HK-2 (cell line): ENCODE data around the gene ANKRD55.
"Not testable (repeated sequence)": the region's sequence is repeated elsewhere in the genome, so short reads cannot be mapped to it uniquely, and the experiment has no call there.

ENCODE experiments used
- DNase-seq: peaks from one replicate; pipeline ENCODE4 v3.0.0-alpha.2; 2018; ENCODE audit not compliant: unreplicated experiment

The ANKRD55 gene

DNA sequence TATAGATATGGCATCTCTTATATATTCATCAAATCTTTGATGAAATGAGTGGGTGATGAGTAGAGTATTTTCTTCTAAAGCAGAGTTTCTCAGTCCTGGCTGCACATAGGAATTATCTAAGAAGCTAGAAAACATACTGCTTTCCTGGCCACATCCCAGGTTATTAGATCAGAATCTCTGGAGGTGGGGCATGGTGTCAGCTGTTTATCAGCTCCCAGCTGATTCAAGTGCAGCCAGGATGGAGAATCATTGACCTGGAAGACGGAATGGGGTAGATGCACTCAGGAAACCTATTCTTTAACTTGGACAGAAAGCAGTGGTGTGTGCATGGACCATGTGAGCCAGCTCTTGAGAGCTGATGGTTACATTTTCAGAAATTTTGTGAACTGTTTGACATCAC, 130.2 kb downstream of the ANKRD55 start:
- DNase-seq: no peak

DNA sequence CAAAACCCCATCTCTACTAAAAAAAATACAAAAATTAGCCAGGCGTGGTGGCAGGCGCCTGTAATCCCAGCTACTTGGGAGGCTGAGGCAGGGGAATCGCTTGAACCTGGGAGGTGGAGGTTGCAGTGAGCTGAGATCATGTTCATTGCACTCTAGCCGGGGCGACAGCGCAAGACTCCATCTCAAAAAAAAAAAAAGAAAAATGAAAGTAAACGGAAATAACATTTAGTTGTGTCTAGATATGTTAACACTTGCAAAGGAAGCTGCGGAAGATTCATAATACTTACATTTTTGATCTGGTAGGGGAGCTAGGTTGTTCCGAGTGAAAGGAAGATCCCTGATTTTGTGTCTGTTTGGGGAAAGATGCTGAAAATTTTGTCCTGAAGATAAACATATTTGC, 130.9 kb downstream of the ANKRD55 start:
- DNase-seq: not testable (repeated sequence)

DNA sequence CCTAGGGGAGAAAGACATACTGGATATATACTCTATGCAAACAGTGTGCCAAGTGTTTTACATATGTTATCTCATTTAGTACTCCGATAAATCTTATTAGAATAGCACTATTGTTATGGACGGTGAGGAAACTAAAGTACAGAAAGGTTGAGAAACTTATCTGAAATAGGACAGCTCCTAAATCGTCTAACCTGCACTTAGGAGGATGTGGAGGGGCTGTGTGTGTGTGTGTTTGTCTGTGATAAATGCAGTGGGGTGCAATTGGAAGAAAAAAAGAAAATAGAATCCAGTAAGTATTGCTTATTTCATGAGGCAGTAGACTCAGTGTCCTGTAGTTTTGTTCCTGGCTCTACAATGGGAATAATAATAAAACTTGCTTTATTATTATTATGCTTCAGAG, 131.9 kb downstream of the ANKRD55 start:
- DNase-seq: no peak

DNA sequence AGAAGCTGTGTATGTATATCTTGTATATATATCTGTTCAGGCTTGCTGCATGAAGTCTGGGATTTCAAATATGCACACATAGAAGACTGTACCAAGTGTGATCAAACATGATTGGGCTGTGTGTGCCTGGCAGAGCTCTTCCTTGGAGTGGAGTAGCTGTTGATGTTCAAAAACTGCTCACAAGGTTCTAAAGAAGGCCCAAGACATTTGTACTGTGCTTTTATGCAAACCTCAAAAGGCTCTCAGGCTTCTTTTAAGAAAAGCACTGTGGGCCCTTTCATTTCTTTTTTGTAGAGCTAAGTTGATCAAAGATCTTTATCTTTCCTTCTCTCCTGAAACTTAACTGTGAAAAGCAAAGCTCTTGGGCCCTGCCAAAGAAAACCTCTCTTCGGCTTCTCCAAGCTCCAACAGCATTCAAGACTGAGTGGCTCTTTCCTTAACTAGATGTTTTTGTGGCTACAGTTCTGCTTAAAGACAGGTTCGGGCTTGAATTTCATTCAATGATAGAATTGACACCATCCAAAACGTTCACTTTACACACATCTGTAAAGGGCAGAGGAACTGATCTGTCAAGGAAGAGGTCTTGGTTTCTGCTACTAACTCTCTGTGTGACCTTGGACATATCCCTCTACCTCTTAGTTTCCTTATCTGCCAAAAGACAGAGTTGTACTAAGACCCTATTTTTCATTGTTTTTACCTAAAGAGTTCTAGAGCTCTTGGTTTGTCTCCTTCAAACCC, 132.5 kb downstream of the ANKRD55 start:
- DNase-seq: no peak

DNA sequence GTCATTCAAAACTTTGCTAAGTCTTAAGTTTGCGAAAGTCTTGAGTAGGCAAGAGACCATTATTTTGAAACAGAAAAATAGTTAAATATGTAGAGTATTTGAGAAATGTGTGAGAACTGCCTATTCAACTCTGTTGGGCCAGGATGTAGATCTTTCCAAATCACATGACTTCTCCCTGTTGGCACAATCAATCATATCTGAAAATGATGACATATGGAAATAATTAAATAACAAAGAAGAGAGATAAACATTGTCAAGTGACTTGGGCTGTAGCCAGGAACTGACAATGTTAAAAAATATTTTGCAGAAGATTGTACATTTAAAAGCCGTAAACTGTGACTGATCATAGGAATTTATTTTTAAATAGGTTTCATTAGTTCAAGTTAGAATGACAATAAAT, 133.8 kb downstream of the ANKRD55 start:
- DNase-seq: no peak

DNA sequence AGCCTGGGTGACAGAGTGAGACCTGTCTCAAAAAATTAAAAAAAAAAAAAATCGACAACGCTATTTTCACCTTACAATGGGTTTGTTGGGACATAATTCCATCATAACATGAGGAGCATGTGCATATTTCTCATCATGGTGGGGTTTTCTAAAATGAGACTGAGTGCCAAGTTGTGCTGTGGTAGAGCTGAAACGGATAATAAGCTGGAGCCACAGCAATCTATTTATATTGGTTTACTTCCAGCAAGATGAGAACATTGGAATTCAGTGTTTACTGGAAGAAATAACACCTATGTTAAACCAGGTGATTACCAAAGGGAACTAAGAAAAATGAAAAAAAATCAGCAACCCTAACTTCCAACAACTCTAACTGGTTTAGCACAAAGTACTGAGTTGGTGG, 136.1 kb downstream of the ANKRD55 start:
- DNase-seq: no peak

DNA sequence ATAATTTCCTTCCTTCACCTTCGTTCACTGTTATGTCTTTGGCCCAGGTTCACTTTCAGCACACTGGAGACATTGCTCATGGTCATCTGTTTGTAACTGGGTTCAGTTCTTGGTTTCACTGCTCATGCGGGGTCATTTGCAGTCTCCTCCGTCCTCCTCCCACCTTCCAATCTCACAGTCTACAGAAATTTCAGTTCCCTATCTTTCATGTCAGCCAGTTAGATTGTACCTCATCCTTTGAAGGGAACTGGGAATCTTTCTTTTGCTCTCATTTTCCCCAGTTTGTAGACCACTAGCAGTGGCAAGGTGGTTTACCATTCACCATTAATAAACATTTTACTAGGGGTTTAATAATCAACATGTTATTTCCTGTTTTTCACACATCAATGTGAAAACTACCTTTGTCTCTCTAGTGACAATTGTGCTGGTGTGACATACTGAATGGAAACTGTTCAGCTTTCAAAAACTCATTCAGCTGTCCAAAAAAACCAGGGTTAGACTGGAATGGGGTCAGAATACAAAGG, 137.5 kb downstream of the ANKRD55 start:
- no peak for DNase-seq

DNA sequence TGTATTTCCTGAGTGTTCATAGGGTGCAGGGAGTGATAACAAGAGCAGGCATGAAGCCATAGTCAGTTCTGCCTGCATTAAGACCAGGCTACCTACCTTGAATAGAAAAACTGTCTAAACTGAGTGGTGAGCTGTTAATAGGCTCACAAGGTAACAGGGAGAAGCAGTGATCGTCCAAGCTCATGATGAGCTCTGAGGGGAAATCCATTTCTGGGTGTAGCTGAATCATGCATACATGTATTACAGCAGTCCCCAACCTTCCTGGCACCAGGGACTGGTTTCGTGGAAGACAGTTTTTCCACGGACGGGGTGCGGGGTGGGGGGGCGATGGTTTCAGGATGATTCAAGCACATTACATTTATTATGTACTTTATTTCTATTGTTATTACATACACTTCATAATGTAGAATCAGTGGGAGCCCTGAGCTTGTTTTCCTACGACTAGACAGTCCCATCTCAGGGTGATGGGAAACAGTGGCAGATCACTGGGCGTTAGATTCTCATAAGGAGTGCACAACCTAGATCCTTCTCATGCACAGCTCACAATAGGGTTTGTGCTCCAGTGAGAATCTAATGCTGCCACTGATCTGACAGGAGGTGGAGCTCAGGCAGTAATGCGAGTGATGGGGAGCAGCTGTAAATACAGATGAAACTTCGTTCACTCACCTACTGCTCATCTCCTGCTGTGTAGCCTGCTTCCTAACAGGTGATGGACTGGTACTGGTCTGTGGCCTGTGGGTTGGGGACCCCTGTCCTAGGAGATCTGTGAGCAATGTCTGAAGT, 138.4 kb downstream of the ANKRD55 start:
- no peak for DNase-seq

DNA sequence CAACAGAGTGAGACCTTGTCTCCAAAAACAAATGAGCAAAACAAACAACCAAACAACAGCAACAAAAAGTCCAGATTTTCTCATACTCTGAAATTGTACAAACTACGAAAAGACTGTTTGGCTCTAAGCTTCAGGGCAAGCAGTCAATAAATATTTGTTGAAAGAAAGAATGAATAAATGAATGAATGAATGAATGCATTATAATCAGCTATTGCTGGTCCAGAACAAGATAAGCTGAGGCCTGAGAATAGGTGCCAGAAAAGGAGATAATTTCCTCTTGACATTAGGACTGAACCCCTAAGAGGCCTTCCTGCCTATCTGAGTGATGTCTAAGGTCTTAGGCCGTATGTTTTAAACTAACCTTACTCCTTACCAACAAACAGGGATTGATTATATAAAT, 139.2 kb downstream of the ANKRD55 start:
- DNase-seq: no peak

DNA sequence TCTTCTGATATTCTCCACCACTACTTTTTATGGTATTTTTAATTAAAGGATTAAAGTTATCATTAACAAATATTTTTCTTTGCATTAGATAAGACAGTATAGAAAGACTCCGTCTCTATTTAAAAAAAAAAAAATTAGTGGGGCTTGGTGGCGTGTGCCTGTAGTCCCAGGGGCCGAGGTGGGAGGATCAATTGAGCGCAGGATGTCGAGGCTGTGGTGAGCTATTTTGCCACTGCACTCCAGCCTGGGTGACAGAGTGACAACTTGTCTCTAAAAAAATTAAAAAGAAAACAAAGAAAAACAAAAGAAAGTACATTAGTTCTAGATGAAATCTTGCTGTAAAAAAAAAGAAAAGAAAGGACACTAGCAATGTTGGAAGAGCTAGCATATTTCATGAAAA, 141.0 kb downstream of the ANKRD55 start:
- DNase-seq: no peak

DNA sequence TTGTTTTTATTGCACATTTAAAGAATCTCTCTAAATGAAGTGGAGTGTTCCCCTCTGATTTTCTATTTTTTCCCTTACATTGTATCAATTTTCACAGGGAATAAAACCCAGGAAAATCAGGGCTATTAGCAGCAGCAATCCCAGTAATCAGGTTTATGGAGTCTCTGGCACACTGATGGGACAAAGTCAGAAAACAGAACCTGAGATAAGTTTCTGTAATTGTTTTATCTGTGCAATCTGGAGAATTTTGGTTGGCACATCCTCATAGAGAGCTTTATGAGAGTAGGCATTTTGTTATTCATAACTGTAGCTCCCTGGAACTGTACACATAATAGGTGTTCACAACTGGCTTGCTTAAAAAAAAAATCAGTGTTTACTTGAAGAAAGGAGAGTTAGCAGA, 141.5 kb downstream of the ANKRD55 start:
- DNase-seq: no peak

DNA sequence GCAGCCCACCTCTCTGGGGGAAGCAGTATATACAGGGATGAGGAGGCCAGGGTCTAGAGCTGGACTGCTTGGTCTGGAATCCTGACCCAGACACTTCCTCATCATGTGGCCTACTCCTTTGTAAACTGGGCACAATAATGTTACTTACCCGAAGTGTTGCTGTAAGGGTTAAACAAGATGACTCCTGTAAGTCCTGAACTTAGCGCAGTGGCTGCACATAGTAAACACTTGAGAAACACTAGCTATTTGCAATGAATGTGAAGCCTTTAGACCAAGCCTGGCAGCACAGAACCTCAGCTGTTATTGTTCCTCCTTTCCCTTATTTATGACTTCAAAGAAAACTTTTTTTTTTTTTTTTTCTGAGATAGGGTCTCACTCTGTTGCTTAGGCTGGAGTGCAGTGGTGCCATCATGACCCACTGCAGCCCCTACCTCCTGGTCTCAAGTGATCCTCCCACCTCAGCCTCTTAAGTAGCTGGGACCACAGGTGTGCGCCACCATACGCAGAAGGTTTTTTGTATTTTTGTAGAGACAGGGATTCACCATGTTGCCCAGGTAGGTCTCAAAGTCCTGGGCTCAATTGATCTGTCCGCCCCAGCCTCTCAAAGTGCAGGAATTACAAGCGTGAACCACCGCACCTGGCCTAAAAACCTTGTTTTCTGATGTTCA, 142.2 kb downstream of the ANKRD55 start:
- DNase-seq: no peak

DNA sequence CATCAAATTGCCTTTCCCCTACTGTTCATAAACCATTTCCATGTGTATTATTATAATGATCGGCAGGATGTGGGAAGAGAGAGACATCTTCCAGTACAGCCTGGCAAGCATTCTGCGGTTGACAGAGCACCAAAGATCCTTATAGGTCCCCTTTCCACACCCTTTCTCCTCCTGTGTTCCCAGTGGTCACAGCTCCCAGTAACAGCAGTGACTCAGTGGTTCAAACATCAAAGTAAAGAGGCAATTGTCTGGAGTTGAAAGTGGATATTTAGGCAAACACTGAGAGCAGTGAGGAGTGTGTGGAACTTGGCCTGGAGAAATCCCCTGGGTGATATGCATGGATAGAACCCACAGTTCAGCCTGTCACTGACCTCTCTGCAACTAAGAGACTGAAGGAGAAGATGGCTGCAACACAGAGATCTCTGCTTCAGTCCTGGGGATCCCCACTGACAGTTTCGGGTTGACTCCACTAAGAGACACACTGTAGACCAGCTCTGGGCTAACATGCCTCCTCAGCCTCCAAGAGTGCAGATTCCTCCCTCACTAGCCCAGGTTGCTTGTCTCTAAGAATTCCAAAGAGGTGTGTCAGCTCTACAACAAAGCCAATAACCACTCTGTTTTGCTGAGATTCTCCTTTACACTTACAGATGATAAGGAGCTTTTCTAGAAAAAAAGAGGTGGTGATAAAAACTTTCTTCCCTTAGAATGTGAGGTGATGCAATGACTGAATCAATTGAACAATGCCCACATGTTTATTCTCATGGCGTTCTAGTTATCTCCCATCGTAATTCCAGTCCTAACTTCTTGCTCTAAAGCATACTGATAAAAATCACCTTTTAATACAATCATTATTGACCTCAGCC, 143.9 kb downstream of the ANKRD55 start:
- peak; percentile 18 for DNase-seq

DNA sequence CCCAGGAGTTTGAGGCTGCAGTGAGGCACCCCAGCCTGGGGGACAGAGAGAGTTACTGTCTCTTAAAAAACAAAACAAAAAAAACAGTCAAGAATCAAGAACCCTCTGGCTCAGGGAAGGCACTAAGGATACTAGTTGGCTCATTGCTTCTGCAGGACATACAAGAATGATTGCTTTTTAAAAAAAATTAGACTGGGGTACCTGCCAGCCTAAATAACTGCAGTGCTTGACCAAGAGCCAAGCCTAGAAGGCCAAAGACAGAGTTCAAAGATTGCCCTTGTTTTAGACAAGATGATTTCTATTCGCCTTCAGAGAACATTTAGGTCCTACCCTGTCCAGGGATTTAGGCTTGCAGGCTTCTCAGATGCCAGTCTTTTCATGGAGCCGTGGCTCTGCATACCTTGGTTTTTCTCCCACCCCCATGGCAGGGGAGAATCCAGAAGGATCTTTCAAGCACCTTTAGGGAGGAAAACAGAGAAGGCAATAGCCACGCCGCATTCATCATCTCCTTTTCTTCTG, 144.6 kb downstream of the ANKRD55 start:
- DNase-seq: no peak

DNA sequence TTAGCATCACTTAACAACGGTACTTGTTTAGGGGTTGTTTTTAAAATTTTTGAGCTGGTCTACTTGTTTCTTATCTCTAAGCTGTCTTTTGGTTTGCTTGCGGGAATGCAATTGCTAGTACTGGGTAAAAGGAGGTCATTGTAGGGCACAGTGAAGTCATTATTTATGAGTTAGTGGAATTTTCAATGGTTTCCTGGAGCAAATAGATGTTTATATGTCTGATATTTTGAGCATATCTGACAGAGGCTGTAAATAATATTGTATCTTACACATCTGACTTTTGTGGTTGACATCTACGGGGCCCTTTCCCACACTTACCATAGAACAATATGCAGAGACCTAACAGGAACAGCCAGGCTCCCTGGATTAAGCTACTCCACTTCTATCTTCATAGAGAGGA, 147.9 kb downstream of the ANKRD55 start:
- DNase-seq: no peak

DNA sequence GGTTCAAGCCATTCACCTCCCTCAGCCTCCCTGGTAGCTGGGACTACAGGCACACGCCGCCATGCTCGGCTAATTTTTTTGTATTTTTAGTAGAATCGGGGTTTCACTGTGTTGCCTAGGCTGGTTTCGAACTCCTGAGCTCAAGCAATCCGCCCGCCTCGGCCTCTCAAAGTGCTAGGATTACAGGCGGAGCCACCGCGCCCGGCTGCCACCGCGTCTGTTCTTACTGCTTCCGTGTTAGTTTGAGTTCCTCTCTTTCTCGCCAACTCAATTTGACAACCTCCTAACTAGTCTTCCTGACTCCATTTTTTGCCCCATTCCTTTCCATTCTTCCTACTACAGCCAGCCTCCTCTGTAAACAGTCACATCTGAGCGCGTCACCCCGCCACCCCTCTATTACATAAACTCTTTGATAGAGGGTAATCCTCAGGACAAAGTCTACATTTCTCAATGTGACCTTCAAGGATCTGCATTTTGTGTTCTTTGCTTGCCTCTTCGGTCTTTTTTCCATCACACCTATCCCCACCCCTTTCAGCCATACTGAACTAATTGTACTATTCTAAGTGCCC, 149.8 kb downstream of the ANKRD55 start:
- no peak for DNase-seq

DNA sequence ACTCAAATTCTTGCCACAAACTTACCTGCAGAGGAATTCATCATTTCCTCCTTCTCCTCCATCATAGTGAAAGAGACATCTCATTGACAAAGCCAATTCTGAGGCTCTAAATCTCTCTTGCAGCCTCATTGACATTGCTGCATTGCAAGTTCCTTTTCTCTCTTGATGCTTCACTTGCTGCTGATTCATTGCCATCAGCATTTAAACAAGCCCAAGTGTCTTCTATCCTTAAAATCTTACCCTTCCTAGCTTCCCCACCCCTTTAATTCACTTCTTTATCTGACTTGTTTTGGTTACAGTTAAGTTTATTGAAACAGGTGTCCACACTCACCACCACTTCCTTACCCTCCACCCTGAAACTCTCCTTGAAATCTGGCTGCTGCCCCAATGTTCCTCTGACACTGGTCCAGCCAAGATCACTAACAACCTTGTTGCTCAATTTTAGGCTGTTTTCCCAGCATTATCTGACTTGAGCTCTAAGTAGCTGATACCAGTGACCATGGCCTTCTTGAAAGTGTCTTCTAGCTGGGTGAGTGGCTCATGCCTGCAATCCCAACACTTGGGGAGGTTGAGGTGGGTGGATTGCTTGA, 152.0 kb downstream of the ANKRD55 start:
- not testable (repeated sequence) for DNase-seq

DNA sequence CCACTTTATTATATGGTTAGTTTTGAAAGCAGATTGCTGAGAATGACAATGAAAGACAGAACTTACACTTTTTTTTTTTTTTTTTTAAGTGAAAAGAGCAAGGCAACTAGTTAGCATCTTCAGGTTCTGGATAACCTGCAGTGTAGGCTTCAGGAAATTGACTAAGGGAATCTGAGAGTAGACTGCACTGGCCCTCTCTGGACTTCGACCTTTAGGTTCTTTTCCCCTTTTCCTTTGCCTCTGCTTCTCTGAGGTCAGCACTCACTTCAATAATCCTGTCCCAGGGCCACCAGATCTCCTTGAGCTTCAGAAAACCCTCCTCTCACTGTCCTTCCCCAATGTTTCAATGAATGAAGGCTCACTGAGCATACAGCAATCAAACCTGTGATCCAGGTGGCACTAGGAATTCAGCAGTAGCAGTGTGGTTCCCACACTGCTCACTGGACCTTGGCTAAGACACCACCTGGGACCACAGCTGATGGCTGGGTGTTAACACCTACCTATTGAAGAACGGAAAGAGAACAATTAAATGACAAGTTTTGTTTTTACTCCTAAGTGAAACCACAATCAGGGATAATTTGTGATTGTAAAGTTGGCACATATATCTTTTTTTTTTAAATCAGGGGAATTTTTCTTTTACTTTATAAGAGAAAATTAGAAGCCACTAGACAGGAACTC, 152.6 kb downstream of the ANKRD55 start:
- no peak for DNase-seq

DNA sequence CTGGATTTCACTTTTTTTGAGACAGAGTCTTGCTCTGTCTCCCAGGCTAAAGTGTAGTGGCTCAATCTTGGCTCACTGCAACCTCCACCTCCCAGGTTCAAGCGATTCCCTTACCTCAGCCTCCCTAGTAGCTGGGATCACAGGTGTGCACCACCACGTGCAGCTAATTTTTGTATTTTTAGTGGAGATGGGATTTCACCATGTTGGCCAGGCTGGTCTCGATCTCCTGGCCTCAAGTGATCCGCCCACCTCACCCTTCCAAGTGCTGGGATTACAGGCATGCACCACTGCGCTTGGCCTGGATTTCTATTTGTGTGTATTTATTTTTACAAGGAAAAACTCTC, 154.0 kb downstream of the ANKRD55 start:
- DNase-seq: not testable (repeated sequence)
